H1 (cell line): ENCODE data around the gene CRCP. TPM values are rescaled to one million over a fixed set of nuclear protein-coding genes. Genes with fewer than 3 reads are reported as not detected.

Experiments used
- CTCF ChIA-PET: fragments of 300-600 bp; sonication (Branson Sonifier 250); formaldehyde crosslinking; loops from one replicate; lab custom pipeline; 2021; ENCODE audit not compliant: partially characterized antibody; lab: Charles Lee
- POLR2A ChIA-PET: fragments of 300-600 bp; sonication (Branson Sonifier 250); formaldehyde crosslinking; loops from one replicate; lab custom pipeline; 2021; ENCODE audit warnings: inconsistent platforms; ENCODE audit not compliant: partially characterized antibody; lab: Charles Lee
- DNase-seq, 2 experiments: peaks; one replicate each; pipeline versions ENCODE4 v3.0.0 to v3.0.0-alpha.2; 2010 to 2022; ENCODE audit warnings: low spot score in 2 of 2, low read depth in 1 of 2, mixed read lengths in 1 of 2
- FAIRE-seq: peaks from 2 replicates; lab custom pipeline; 2011; peaks lifted over from hg19 to GRCh38; lab: Jason Lieb, UNC
- H2AFZ ChIP-seq: 2 replicates; pipeline ENCODE4 v1.8.1; 2012; ENCODE audit warnings: low read length, inconsistent platforms
- H2AK5ac ChIP-seq: 2 replicates; pipeline ENCODE4 v1.6.1; 2013; ENCODE audit warnings: low read depth, low read length
- H2BK120ac ChIP-seq: replicated peaks from 2 replicates; pipeline ENCODE3; 2013; ENCODE audit warnings: low read depth, low read length, inconsistent platforms
- H2BK12ac ChIP-seq: 2 replicates; pipeline ENCODE4 v1.6.1; 2013; ENCODE audit warnings: low read depth, low read length
- H2BK15ac ChIP-seq: 2 replicates; pipeline ENCODE4 v1.6.1; 2013; ENCODE audit warnings: low read length
- H2BK20ac ChIP-seq: 2 replicates; pipeline ENCODE4 v1.6.1; 2013; ENCODE audit warnings: low read length
- H2BK5ac ChIP-seq: 2 replicates; pipeline ENCODE4 v1.6.1; 2013; ENCODE audit warnings: low read depth, low read length
- H3K14ac ChIP-seq: 2 replicates; pipeline ENCODE4 v1.6.1; 2013; ENCODE audit warnings: inconsistent platforms; ENCODE audit not compliant: insufficient read length
- H3K18ac ChIP-seq: 2 replicates; pipeline ENCODE4 v1.6.1; 2013; ENCODE audit warnings: low read length; ENCODE audit errors: extremely low read depth
- H3K23ac ChIP-seq: 2 replicates; pipeline ENCODE4 v1.6.1; 2013; ENCODE audit warnings: inconsistent platforms; ENCODE audit not compliant: insufficient read length
- H3K23me2 ChIP-seq: 2 replicates; pipeline ENCODE4 v1.6.1; 2013; ENCODE audit warnings: low read depth, low read length
- H3K27ac ChIP-seq: 2 replicates; pipeline ENCODE4 v1.6.1; 2011; ENCODE audit warnings: low read depth, low read length, inconsistent platforms
- H3K27me3 ChIP-seq, 4 experiments: replicated peaks in 1 of 4; 1 replicate in 1 of 4; 2 replicates in 3 of 4; pipeline versions ENCODE4 v1.6.1 to v1.8.1; 2011 to 2013; ENCODE audit warnings: low read length in 3 of 4, mild to moderate bottlenecking in 3 of 4, inconsistent platforms in 2 of 4, mixed read lengths in 2 of 4, moderate library complexity in 1 of 4; ENCODE audit not compliant: control insufficient read depth in 3 of 4, insufficient read depth in 3 of 4; ENCODE audit errors: extremely low read depth in 1 of 4
- H3K36me3 ChIP-seq, 4 experiments: 2 replicates each; pipeline versions ENCODE4 v1.6.1 to v1.8.1; 2011 to 2013; ENCODE audit warnings: mild to moderate bottlenecking in 4 of 4, low read length in 3 of 4, moderate library complexity in 2 of 4, control low read depth in 1 of 4, inconsistent platforms in 1 of 4; ENCODE audit not compliant: insufficient read depth in 4 of 4, control insufficient read depth in 2 of 4
- H3K4ac ChIP-seq: replicated peaks from 2 replicates; pipeline ENCODE3; 2013; ENCODE audit warnings: low read length, low read depth, mixed read lengths, inconsistent platforms; ENCODE audit not compliant: insufficient read length
- H3K4me1 ChIP-seq, 4 experiments: replicated peaks in 1 of 4; 1 replicate in 1 of 4; 2 replicates in 3 of 4; pipeline versions ENCODE4 v1.6.1 to v1.8.1; 2011 to 2013; ENCODE audit warnings: low read length in 3 of 4, inconsistent platforms in 2 of 4, mixed read lengths in 1 of 4; ENCODE audit not compliant: insufficient read depth in 4 of 4, control insufficient read depth in 3 of 4
- H3K4me2 ChIP-seq, 2 experiments: 2 replicates each; pipeline versions ENCODE4 v1.6.1 to v1.8.1; 2011 to 2013; ENCODE audit warnings: low read depth in 2 of 2, low read length in 2 of 2, control low read depth in 1 of 2, inconsistent platforms in 1 of 2, mild to moderate bottlenecking in 1 of 2; ENCODE audit not compliant: insufficient read depth in 1 of 2
- H3K4me3 ChIP-seq, 4 experiments: fragments of 200-600, 300-600 bp in 1 of 4; sonication (generic), shearing (Covaris generic), sonication (Bioruptor Twin) in 1 of 4; 2 replicates each; pipeline versions ENCODE4 v1.5.1 to v1.8.1; 2011 to 2016; ENCODE audit warnings: low read length in 4 of 4, low read depth in 3 of 4, control low read depth in 2 of 4, inconsistent platforms in 2 of 4, mild to moderate bottlenecking in 2 of 4, mixed read lengths in 1 of 4, moderate library complexity in 1 of 4; ENCODE audit not compliant: insufficient read depth in 2 of 4; ENCODE audit errors: extremely low read depth in 1 of 4
- H3K56ac ChIP-seq: replicated peaks from 2 replicates; pipeline ENCODE3; 2013; ENCODE audit warnings: low read depth, mild to moderate bottlenecking, mixed read lengths, low read length, inconsistent platforms; ENCODE audit not compliant: insufficient read length
- H3K79me1 ChIP-seq: 2 replicates; pipeline ENCODE4 v1.6.1; 2013; ENCODE audit warnings: low read depth, low read length, control low read depth
- H3K79me2 ChIP-seq, 2 experiments: 2 replicates each; pipeline versions ENCODE4 v1.6.1 to v1.8.1; 2012 to 2013; ENCODE audit warnings: low read length in 2 of 2, mild to moderate bottlenecking in 2 of 2, inconsistent platforms in 1 of 2; ENCODE audit not compliant: insufficient read depth in 2 of 2, control insufficient read depth in 1 of 2
- H3K9ac ChIP-seq, 4 experiments: replicated peaks in 1 of 4; 1 replicate in 1 of 4; 2 replicates in 3 of 4; pipeline versions ENCODE4 v1.6.1 to v1.8.1; 2011 to 2013; ENCODE audit warnings: low read depth in 3 of 4, low read length in 3 of 4, control low read depth in 2 of 4, mild to moderate bottlenecking in 2 of 4, moderate library complexity in 2 of 4, inconsistent platforms in 1 of 4; ENCODE audit errors: extremely low read depth in 1 of 4
- H3K9me3 ChIP-seq, 2 experiments: 2 replicates each; pipeline versions ENCODE4 v1.6.1 to v1.8.1; 2012 to 2013; ENCODE audit warnings: mild to moderate bottlenecking in 2 of 2, moderate library complexity in 2 of 2, control low read depth in 1 of 2, inconsistent platforms in 1 of 2, low read depth in 1 of 2, low read length in 1 of 2, mixed read lengths in 1 of 2; ENCODE audit not compliant: insufficient read depth in 2 of 2
- H4K20me1 ChIP-seq, 2 experiments: replicated peaks in 1 of 2; 2 replicates each; pipeline versions ENCODE3 to v1.8.1; 2011 to 2013; ENCODE audit warnings: inconsistent platforms in 2 of 2, low read length in 2 of 2, mild to moderate bottlenecking in 1 of 2; ENCODE audit not compliant: insufficient read depth in 2 of 2, control insufficient read depth in 1 of 2
- H4K5ac ChIP-seq: 2 replicates; pipeline ENCODE4 v1.6.1; 2013; ENCODE audit warnings: low read length, low read depth, mixed read lengths, inconsistent platforms; ENCODE audit not compliant: insufficient read length
- H4K8ac ChIP-seq: 2 replicates; pipeline ENCODE4 v1.8.0; 2013; ENCODE audit warnings: mild to moderate bottlenecking, moderate library complexity, low read length, inconsistent platforms; ENCODE audit not compliant: insufficient read depth; ENCODE audit errors: extremely low read depth
- H4K91ac ChIP-seq: replicated peaks from 2 replicates; pipeline ENCODE3; 2013; ENCODE audit warnings: low read length, mixed read lengths, inconsistent platforms; ENCODE audit not compliant: insufficient read length
- KDM5A ChIP-seq: fragments of 200-600 bp; IDR thresholded peaks from 2 replicates; pipeline ENCODE4 v1.7.1; 2012; ENCODE audit warnings: mild to moderate bottlenecking, low read length, inconsistent platforms, mixed read lengths
- SIN3A ChIP-seq, 2 experiments: IDR thresholded peaks in 1 of 2; conservative IDR thresholded peaks in 1 of 2; 2 replicates each; pipeline ENCODE4 v1.6.1; 2011 to 2012; ENCODE audit warnings: low read length in 2 of 2, improper control_type of control experiment in 1 of 2, low read depth in 1 of 2, mild to moderate bottlenecking in 1 of 2
- SRF ChIP-seq: IDR thresholded peaks from 2 replicates; pipeline ENCODE4 v1.6.1; 2011; ENCODE audit warnings: mild to moderate bottlenecking, low read depth, low read length, moderate library complexity
- WGBS, 2 experiments: shearing (Covaris generic) in 1 of 2; methylation state at CpG; one replicate each; pipeline versions ENCODE4 v1.1.6 to v1.1.7; 2013 to 2015; ENCODE audit warnings: low lambda C conversion rate in 2 of 2, mixed read lengths in 2 of 2, inconsistent platforms in 1 of 2, low coverage in 1 of 2, missing lambda C conversion rate in 1 of 2; ENCODE audit not compliant: insufficient replicate concordance in 2 of 2, insufficient coverage in 1 of 2, insufficient read length in 1 of 2; ENCODE audit errors: extremely low coverage in 1 of 2, missing lambda C conversion rate in 1 of 2; 5-methylcytosine and 5-hydroxymethylcytosine counted together
- polyA plus RNA-seq, 7 experiments: library from polyadenylated mRNA; depleted of rRNA in 3 of 7; stranded (reverse) in 5 of 7; unstranded in 2 of 7; fragments of >200 nt in 5 of 7; fragments of 200-250 nt in 2 of 7; gene quantifications; 1 replicate in 5 of 7; 2 replicates in 1 of 7; 4 replicates in 1 of 7; pipeline versions ENCODE4 v1.2.1 to v1.2.3, GENCODE V29; 2011 to 2013; ENCODE audit warnings: missing spikeins in 2 of 7, mixed read lengths in 2 of 7
- total RNA-seq: library from RNA; stranded (reverse); fragmentation: NEBNext Ultra II Directional; extraction: Animal tissue kit (Norgen Biotek cat#: 25700); gene quantifications from 2 replicates; pipeline ENCODE4 v1.2.1, GENCODE V29; 2021

The CRCP gene
- total and polyA plus RNA-seq, 2 of the 8 experiments (the other 6 are each of a cell fraction or from before 2014, with no cell fraction given): 15.0 to 29.3 TPM

GRCh38 chr7:66182920-66183319 is 68.3 kb downstream of the CRCP start:
- no peak overlapping the region for H4K5ac ChIP-seq
- no peak overlapping the region for H3K14ac ChIP-seq
- 95% methylated on average over 6 of the region's 6 CpGs; no CpG with 5 or more reads in 1 of the 2 experiments for WGBS, 2 experiments
- no peak overlapping the region for H2AFZ ChIP-seq
- H2BK12ac ChIP-seq: no peak overlapping the region
- no peak overlapping the region for H2BK20ac ChIP-seq
- H2BK120ac ChIP-seq: no peak overlapping the region
- H3K56ac ChIP-seq: no peak overlapping the region
- no peak overlapping the region for H3K4me3 ChIP-seq
- H3K18ac ChIP-seq: no peak overlapping the region
- H3K4me2 ChIP-seq: no peak overlapping the region
- no peaks in the 10 kb centered on the region for H4K20me1 ChIP-seq
- DNase-seq (no peak), FAIRE-seq (no peak)
- no peak overlapping the region for H3K27ac ChIP-seq
- no peak overlapping the region for H2AK5ac ChIP-seq
- H3K4ac ChIP-seq: no peak overlapping the region
- H3K79me1 ChIP-seq: no peaks in the 10 kb centered on the region
- TF ChIP-seq KDM5A: no peak
- no peak for TF ChIP-seq SIN3A (conservative IDR thresholded peaks at IDR 0.05 in 1 of 2, IDR thresholded peaks at IDR 0.05 in 1 of 2; ENCODE audit: low read depth in 1 of 2, low read length in 2 of 2)
- TF ChIP-seq SRF: no peak
- H3K9me3 ChIP-seq: peaks cover 4 to 6% of the 10 kb centered on the region in 2 experiments; a peak in 2 of 4 replicates
- no peaks in the 10 kb centered on the region for H3K79me2 ChIP-seq
- CTCF ChIA-PET: interaction anchor here (0.5 kb wide), 1 partner anchor 21 kb away, joined by 3 read pairs; no protein-coding TSS in a partner anchor
- H2BK5ac ChIP-seq: no peak overlapping the region
- no peak overlapping the region for H4K91ac ChIP-seq
- no peaks in the 10 kb centered on the region for H3K4me1 ChIP-seq
- POLR2A ChIA-PET: no interaction called here
- H3K9ac ChIP-seq: no peak overlapping the region
- H3K27me3 ChIP-seq: no peaks in the 10 kb centered on the region
- H3K36me3 ChIP-seq: no peaks in the 10 kb centered on the region
- H2BK15ac ChIP-seq: no peak overlapping the region
- no peak overlapping the region for H3K23ac ChIP-seq
- H4K8ac ChIP-seq: no peak overlapping the region
- no peaks in the 10 kb centered on the region for H3K23me2 ChIP-seq
